Retina (tissue), 1 donor: ENCODE results near the gene PRR15L.
"Not testable (repeated sequence)": the region's sequence is repeated elsewhere in the genome, so short reads cannot be mapped to it uniquely, and the experiment has no call there.

Experiments
- DNase-seq: peaks from one replicate; pipeline ENCODE4 v3.0.0-alpha.2; 2016

PRR15L gene

DNA sequence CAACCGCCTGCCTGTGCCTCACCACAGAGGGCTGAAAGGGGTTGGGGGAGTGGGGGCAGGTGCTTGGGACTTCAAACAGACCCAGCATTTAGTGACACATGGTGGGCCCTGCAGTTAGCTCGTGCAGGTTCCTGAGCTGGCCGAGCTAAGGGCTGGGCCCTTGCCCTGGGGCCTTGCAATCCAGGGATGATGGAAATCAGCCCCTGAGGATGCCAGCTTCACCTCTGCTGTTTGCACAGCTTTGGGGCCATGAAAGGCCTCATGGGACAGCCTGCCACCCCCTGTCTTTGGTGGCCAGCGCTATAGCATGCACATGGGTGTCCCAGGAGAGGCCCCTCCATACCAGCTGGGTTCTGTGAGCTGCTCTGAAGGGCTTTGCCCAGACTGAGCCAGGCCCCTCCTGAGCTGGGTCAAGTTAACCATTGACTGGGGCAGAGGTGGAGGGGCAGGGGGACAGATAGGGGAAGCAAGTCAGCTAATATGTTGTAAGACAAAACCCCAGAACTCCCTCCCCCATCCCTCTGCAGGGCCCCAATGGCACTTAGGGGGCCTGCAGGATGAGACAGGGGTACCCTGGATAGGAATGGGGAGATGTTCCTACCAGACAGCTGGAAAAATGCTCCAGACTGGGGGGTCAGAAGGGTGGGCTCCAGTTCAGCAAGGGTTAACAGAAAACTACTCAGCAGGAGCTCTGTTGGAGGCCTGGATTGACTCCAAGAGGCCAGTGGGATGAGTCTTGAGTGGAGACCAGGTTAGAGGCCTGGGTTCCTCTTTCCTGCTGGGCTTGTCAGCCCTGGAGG lies 692 bp downstream of the PRR15L start:
- DNase-seq: no peak

DNA sequence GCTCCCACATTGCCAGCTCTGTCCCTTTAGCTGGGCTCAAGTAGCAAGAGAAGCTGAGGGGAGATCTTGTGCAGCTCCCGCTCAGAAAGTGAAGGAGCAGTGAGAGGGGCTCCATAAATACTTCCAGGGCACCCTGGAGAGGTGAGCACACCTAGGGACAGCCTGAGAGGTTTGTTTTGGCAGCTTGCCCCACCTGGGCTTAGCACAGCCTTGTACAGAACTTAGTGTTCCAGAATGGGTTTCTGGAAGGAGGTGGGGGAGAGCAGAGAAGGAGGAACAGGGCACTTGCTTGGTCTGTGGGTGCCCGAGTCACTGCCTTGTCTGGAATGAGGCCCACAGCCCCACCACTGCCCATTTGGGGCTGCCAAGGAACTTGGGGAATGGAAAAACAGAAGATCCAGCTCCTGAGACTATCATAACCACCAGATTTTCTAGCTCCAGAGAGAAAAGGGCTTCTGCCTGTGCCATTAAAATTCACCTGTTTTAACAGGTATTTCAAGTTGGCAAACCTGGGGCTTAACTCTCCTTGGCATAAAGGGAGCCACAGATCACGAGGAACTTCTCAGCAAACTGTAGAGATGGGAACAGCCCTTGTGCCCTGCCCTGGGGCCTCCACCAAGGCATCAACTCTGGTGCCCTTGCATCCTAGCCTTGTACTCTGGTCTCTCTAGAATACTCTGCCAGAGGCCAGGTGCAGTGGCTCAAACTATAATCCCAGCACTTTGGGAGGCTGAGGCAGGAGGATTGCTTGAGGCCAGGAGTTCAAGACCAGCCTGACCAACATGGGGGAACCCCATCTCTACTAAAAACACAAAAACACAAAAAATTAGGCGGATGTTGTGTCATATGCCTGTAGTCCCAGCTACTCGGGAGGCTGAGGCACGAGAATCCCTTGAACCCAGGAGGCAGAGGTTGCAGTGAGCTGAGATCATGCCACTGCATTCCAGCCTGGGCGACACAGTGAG lies 1.9 kb downstream of the PRR15L start:
- DNase-seq: no peak

DNA sequence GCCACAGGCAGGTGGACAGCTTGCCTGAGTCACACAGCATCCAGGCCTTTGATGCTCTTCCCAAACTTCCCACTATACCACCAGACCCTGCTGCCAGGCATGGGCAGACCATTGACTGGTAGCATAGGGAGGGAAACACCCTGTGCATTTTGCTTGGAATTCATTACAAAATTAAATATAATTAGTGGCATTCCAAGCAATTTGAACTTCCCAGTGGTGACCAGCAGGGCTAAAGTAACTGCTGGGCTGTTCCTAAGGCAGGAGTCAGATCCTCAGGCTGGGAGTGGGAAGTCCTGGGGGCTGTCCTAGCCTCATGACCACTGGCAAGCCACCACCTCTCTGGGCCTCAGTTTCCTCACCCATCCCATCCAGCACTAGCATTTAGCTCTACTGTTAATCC lies 3.8 kb downstream of the PRR15L start:
- DNase-seq: no peak

DNA sequence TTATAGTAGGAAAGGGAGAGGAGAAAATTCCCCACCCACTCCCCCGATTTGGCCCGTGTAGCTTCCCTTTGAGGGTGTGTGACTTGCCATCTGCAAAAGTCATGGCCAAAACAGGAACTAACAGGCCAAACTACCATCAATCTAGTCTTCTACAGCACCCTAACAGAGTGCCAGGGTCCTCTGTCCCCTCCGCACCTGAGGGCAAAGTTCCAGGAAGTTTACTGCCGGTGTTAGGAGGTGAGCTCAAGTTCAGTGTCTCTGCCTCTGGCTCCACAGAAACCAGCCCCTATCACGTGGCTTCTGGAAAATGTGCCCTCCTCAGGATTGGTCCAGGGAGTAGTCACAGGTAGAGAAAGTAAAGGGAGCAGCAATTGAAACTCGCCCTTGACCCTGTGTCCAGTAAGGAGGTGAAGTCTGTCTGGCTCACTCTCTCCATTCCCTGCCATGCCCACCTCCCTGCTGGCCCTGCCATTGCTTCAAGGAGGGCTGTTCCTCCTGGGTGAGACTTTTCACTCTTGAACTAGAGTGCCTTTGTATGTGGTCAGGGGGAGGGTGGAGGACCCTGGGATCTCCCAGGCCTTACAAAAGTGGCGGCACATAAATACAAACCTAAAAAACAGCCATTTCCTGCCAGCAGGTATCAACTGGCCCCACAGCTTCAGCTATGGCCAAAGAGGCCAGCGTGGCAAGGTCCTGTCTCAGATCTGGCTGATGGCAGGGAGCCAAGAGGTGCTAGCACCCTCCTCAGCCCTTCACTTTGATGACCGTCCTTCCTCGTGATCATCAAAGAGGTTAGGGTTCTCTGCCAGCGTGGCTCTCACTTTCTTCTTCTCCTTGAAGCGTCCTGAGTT lies 5.3 kb downstream of the PRR15L start:
- DNase-seq: no peak

DNA sequence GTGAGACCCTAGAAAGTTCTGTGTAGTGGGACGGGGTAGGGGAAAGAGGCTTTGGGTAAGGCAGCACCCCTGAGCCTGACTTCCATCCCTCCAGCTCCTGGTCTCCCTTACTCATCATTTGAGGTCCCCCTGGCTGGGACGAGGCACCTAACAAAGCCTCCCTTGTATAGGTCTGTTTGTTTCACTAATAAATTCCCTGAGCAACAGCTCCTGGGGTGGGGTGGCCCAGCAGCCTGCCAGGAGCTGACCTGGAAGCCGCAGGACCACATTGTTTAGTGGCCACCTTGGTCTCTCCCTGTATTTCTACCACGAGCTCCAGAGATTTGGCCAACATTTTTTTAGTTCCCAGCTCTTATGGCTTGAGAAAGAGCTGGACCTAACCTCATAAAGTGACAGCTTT lies 7.2 kb downstream of the PRR15L start:
- DNase-seq: no peak

DNA sequence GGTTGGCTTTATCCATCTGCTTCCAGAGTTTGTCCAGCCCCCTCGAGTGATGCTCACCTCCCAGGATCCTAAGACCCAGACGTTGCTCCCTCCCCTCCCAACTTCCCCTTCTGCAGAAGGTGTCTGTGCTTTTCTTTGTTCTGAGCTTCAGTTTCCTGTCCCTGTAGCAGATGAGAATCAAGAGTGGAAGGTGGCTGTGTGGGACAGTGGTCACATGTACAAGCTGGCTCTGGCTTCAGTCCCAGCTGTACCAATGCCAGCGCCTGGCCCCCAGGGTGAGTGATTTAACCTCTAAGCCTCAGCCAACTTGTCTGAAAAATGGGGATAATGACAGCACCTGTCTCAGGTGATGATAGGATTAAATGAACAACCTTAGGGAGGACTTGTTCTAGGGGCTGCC lies 7.7 kb downstream of the PRR15L start:
- no peak for DNase-seq

DNA sequence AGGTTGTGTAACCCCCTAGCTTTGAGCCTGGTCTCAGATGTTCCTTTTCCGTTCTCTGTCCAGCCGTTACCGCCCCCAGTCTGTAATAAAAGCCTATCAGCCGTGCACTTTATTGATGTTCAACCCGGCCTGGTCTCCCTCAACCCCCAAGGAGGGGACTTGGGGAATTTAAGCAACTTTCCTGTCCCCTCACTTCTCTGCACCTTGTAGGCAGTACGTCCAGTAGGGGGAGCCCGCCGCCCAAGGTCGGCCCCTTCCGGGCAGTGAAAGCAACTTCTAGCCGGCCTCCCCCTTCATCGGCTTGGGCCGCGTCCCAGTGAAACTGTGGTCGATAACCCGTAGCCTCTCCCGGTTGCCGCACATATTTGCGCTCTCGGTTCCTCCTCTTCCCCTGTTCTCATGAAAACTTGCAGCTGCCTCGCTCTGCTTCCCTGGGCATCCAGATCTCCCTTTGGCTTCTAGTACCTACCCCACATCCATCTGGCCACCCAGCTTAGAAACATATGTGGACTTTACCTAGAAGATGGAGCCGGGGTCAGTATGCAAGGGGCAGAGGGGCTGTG lies 8.4 kb downstream of the PRR15L start:
- peak; percentile 87 for DNase-seq

DNA sequence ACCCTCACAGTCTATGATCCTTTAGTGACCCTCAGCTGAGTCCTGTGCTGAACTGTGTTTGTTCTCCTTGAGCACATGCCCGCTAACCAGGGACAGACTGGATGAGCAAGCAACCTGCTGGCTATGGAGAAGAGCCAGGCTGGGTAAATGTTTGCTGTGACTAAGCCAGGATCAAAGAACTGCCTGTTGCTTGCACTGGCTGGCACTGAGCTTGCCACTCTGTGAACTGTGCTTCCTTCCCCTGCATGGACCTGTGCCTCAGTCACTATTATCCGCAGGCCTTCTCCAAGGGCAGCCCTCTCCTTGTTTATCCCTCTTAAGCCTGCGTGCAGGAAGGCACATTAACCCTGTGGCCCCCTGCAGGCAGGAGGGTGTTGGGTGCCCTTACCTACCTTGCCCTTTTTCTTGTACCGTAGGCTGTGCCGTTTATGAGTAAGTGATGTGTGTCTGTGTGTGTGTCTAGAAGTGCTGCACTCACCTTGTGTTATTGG lies 8.9 kb downstream of the PRR15L start:
- no peak for DNase-seq

DNA sequence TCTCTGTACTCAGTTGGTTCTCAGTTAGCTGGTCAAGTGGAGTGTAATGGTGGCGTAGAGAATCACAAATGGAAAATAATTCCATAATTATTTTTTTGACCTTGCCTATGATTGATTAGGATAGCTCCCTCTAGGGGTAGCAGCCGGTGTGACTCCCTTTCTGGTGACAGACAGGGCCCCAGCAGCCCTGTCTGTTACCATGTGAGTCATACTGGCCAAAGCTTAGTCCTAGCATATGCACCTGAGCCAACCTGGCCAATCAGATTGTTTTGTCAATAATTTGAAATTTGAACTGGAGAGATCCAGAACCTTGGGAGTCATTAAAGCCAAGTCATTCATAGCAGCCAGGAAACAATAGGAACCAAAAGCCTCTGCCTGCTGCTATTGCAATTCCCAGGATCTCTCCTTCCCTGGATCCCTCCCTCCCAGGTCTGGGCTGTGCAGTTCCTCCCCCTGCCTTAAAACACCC lies 10.7 kb downstream of the PRR15L start:
- peak; percentile 40 for DNase-seq

DNA sequence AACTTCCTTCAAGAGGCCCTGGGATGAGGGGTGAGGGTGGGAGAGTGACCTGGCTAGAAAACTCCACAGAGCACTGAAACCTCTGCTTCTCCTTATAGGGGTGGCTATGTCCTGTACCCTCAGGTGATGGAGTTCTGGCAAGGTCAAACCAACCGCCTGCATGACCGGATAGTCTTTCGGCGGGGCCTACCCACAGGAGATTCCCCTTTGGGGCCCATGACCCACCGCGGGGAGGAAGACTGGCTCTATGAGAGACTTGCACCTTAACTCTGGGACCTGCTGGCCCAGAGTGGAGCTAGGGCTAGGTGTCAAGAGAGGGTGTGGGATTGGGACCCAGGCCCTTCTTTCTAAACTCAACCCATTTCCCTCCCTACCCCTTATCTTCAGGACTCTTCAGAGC lies 11.2 kb downstream of the PRR15L start:
- DNase-seq: no peak

DNA sequence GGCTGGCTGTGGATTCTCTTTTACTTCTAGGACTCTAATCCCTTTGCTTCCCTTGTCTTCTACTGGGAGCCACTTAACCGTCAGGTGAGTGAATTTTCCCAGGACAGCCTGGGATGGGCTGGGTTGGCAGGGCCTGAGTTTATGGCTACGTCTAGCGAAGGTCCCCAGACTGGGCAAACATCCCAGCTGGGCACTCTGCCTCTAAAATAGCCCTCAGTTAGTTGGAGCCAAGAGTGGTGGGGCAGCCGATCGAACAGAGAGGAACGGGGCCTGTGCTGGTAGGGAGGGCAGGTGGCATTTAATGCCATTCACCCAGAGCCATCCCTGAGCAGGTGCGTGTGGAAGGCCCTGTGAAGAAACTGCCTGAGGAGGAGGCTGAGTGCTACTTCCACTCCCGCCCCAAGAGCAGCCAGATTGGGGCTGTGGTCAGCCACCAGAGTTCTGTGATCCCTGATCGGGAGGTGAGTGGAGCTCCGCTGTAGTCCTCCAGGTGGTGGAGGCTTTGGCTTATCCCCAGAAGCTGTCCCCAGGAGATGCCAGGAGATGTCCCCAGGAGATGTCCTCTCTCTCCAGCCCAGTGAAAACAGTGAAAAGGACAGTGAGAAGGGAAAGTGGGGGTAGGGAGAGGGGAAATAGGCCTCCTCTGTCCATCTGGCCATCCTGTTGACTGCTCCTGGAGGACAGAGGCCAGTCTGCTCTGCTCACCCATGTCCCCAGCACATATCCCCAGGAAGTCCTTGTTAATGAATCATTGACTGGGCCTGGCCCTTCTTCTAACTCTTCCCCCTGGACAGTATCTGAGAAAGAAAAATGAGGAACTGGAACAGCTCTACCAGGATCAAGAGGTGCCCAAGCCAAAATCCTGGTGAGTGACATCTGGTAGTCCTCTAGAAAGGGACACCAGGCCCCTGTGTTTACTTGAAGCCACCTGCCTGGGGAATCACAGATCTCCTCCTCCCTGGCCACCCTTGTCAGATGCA lies 11.9 kb downstream of the PRR15L start:
- DNase-seq: no peak

DNA sequence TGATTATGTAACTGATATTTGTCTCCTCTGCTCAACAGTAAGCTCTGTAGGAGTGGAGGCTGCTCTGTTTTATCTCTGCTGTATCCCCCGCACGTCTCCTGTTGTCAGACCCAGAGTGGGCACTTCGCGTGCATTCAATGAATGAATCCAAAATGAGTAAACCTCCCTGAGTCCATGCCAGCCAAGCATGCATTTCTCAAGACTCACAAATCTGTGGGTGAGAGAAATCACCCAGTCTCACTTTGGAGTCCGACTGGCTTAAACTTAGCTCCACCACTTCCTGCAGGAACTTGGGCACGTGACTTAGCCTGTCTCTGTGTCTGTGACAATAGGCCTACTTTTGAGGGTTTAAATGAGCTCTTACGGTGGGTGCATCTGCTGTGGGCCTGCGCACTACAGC lies 12.6 kb downstream of the PRR15L start:
- no peak for DNase-seq

DNA sequence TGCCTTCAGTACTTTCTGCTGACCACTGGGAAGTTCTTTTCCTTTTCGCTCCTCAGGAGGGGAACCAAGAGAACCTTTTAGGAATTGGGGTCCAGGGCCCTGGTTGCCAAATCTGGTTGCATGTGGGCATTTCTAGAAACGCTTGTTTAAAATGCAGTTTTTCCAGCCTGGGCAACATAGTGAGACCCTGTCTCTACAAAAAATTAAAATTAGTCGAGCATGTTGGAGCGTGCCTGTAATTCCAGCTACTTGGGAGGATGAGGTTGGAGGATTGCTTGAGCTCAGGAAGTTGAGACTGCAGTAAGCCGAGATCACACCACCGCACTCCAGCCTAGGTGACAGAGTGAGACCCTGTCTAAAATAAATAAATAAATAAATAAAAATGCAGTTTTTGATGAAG lies 15.1 kb downstream of the PRR15L start:
- no peak for DNase-seq

DNA sequence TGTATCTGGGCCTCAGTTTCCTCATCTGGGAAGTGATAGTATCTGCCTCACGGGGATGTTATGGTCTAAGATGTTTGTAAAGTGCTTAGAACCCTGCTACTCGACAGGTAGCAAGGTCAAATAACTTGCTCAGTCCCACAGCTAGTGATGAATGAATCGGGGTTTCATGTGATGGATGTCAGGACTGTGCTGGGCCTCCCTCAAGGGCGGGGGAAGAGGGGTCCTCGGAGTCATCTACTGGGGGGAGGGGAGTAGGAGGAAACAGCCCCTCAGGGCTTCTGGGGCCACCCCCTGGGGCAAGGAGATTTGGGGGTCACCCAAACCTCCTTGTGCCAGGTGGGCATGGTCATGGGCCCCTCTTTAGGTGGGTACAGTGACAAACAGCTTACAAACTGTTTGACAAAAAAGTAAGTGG lies 15.6 kb downstream of the PRR15L start:
- no peak for DNase-seq

DNA sequence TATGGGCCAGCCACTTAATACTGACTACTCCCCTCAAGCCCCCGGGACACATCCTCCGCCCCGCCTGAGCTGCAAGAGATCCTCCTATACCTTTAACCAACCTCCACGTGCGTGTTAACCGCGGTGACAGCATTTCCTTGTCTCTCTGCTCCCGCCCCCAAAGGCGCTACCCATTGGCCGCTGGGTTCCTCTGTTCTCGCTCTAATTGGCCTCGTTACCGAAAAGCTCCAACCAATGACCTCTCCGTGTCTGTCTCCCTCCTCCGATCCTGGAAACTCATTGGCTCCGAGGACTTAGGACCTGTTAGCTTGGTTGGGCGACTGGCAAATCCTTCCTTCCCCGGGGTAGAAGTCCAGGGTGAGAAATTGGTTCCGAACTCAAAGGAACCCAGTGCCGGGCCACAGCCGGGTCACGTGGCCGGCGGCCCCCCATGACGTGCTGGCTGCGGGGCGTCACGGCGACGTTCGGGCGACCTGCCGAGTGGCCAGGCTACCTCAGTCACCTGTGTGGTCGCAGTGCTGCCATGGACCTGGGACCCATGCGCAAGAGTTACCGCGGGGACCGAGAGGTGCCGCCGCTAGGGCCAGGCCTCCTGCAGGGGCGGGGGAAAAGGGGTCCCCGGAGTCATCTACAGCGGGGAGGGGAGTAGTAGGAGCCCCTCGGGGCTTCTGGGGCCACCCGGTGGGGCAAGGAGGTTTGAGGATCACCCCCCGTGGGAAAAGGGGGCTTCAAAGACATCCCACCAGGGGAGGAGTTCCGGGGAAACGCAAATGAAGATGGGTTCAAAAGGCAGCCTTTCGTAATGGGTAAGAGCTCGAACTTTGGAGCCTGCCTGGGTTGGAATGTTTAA lies 16.2 kb downstream of the PRR15L start, which contains the start of gene PNPO:
Gene PNPO, plus strand, starts transcription at position 326 of the 850 bp plus-strand sequence. Its CDS starts 105 bp downstream, at position 431.
- DNase-seq: peak; percentile 89

DNA sequence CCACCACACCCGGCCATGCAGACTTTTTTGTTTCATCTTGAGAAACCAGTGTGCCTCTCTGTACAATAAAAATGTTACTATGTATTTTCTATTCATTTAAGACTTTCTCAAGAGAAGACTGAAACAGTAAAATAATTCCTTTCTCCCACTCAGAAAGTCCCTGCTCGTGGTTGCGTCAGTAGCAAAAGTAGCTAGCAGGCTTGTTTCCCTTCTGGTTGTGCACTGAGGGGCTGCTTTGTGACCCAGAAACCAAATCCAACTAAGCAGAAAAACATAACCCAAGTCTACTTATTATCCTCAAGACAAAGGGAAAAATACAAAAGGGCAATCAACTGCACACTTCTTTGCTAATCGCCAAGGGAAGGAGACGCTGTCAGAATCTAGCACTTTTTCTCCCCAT lies 19.7 kb downstream of the PRR15L start:
- DNase-seq: no peak

DNA sequence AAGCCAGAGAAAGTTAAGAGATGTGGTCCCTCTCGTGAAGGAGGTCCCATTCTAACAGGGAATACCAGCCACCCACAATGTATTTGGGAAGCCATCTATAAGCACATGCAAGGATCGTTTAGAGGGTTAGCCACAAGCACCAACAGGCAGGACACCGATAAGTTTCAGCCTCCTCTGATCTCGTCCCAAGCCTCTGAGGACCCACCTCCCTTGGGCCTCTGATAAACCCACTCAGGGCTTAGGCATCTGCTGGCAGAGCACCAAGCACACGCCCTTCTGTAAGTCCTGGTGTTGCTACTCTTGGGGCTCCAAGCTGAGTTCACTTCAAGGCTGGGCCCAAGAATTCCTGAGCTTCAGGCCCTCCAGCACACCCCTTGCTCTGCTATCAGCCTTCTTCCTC lies 21.7 kb downstream of the PRR15L start:
- DNase-seq: no peak

DNA sequence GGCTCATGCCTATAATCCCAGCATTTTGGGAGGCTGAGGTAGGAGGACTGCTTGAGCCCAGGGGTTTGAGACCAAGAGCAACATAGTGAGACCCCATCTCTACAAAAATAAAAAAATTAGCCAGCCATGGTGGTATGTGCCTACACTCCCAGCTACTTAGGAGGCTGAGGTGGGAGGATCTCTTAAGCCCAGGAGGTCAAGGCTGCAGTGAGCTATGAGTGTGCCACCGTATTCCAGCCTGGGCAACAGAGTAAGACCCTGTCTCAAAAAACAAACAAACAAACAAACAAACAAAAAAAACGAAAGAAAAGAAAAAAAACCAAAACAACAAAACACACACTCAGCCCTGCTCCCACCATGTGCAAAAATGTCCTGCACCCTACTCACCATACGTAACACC lies 22.2 kb downstream of the PRR15L start:
- not testable (repeated sequence) for DNase-seq

DNA sequence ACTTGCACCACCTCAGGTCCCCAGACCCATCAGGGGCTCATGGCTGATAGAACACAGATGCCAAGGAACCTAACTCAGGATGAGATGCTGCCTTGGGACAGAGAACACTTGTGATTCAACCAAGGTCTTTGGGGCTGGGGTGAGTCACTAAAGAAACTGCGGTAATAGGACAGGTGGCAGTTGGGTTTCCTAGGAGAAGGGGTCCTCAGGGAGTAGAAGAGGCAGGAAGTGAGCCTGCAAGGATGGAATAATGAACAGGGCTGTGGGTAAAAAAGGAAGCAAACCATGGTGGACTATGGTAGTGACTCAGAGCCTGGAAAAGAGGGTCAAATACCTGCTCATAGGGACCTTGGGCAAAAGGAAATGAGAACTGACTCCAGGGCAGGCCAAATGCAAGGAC lies 22.8 kb downstream of the PRR15L start:
- DNase-seq: no peak

DNA sequence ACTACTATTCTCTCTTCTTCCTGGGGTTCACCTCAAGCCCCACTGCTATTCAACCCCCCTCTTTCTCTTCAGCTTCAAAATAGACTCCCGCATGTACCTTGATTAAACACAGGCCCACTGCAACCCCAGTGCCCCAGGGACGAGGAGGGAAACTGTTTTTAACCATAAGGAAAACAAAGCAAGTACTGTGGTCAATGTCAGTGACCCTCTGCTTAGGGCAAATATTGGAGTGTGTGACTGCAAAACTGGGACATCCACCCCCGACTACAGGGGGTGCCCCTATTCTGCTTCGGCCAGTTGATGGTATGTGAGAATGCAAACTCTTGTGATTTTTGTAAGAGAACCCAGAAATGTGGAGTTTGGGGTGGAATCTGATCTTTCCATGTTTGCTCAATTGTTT lies 25.8 kb downstream of the PRR15L start:
- no peak for DNase-seq
